ENCODE data around the gene GPC4.

GRCh38 chrX:133269168-133269567 is 146.1 kb downstream of the GPC4 start:
- TF ChIP-seq CTCF (IDR thresholded peaks at IDR 0.05; ENCODE audit: low read length) (no peak), EZH2 (IDR thresholded peaks at IDR 0.05; ENCODE audit: borderline replicate concordance, low read length) (no peak)

Measured in OCI-LY1 (cell line).